Right ventricle myocardium inferior (tissue), 1 donor: Measurements from ENCODE around the gene KIF5C. TPM values are rescaled to one million over a fixed set of nuclear protein-coding genes. Genes with fewer than 3 reads are reported as not detected.

Source experiments
- ATAC-seq: fragments of 200-7000 bp; cut with Tn5 transposase; one replicate; pipeline ENCODE4 v1.9.1; 2020; ENCODE audit warnings: mild to moderate bottlenecking, moderate library complexity
- DNase-seq: peaks from one replicate; pipeline ENCODE4 v3.0.0; 2021; ENCODE audit errors: missing footprints
- intact Hi-C: fragments of 100-400 bp; cut with DNase I; formaldehyde crosslinking; loops from one replicate; pipeline ENCODE4 v1.11.0; 2022
- total RNA-seq: library from RNA; stranded (reverse); fragmentation: NEBNext Ultra II Directional; extraction: Animal tissue kit (Norgen Biotek cat#: 25700); gene quantifications from one replicate; pipeline ENCODE4 v1.2.1, GENCODE V29; 2021
- donor health status: DM: no; HTN: yes; CAD: no; lungs with severe emphysema.

Gene KIF5C
- total RNA-seq, 1 donor from 2014 or later: 0.87 TPM

GRCh38 chr2:149047118-149047517 lies 172.1 kb downstream of the KIF5C start:
- no peak for ATAC-seq
- DNase-seq: no peak
- intact Hi-C loops: no loop called here

DNA sequence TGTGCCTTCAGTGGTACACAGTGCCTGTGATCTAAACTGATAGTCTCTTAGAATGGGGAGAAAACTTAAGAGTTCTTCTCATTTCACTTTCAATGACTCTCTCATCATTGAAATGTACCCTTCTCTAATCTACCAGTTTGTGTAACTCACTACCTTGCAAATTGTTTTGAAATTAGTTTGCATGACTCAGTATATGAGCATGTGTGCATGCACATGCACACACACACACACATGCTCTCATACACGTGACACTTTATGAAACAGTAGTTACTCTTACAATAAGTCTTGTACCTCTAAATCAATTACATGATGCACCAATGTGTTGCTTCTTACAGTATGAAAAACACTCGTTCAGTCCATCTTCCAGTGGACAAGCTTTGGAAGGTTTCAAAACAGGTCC lies 174.1 kb downstream of the KIF5C start:
- intact Hi-C loops: no loop called here
- ATAC-seq: no peak
- no peak for DNase-seq

DNA sequence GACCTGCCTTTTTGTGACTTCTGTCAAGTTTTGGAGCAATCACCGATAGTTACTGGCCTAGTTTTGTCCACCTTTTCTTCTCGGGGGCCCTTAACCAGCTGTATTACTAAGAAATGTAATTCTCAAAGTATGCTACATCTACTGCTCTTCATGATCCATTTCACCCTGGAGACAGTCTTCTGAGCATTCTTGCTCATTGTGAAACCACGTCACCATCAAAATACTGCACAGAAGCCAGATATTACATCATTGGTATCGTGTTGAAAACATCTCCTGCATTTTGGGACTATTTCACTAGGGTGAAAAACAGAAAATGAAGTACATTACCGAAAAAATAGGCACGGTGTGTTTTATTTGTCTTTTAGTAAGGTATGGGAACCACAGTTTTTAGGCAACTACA lies 175.2 kb downstream of the KIF5C start:
- intact Hi-C loops: no loop called here
- no peak for ATAC-seq
- DNase-seq: no peak

- DNase-seq (no peak), ATAC-seq (no peak)
- intact Hi-C loops: no loop called here
These were observed 180.7 kb downstream of the KIF5C start for GRCh38 chr2:149055751-149056150.

DNA sequence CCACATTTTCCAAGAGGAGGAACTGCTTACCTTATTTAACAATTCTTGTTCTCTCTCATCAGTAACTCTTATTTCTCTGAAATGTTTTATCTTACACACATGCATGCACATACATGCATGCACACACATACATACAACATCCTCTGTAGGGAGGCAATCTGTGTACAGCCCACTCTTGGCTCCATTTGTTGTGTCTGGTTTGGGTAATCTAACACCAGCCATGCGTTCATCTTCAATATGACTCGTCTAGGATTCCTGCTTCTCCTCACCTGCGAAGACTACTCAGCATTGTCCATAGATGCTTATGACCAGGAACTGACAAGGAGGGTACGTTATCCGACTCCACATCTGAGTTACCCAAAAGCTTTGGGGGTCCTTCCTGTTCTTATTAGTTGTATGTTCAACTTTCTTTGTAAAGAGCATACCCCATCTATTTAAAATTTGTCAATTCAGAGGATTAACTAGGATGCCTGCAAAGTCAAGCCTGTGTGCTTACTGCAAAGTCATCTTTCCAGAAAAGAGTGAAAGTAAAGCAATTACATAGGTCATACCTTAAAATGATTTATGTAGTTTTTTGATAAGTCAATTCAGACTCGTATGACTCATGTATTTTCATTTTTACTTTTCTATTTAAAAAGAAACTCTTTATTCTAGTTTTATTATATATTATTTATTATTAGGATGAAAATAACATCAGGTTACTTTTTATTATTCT lies 181.7 kb downstream of the KIF5C start:
- no peak for ATAC-seq
- intact Hi-C loops: no loop called here
- DNase-seq: no peak

DNA sequence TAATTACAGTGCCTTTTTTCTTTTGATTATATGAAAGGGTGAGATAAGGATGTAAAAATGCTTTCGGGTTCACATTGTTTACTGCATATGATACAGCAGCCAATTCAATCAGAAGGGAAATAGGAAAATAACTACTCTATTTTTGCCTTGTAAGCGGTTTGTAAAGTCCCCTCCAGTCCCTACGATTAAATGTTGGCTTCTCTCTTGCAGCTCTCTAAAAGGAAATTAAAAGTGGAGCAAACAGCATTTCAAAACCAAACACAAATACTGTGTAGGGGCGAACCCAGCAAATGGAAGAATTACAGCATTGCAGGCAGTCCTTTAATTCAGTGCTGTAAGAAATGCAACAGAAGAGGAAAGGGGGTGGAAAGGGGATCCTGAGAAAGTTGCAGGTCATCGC lies 182.4 kb downstream of the KIF5C start:
- ATAC-seq (no peak), DNase-seq (no peak)
- intact Hi-C loops: no loop called here

- ATAC-seq (no peak), DNase-seq (no peak)
- intact Hi-C loops: no loop called here
These were observed 183.9 kb downstream of the KIF5C start for GRCh38 chr2:149058936-149059335.

GRCh38 chr2:149059822-149060221 lies 184.8 kb downstream of the KIF5C start:
- DNase-seq: no peak
- ATAC-seq: no peak
- intact Hi-C loops: no loop called here

- DNase-seq (no peak), ATAC-seq (no peak)
- intact Hi-C loops: no loop called here
These were observed 186.2 kb downstream of the KIF5C start for GRCh38 chr2:149061133-149061745.

DNA sequence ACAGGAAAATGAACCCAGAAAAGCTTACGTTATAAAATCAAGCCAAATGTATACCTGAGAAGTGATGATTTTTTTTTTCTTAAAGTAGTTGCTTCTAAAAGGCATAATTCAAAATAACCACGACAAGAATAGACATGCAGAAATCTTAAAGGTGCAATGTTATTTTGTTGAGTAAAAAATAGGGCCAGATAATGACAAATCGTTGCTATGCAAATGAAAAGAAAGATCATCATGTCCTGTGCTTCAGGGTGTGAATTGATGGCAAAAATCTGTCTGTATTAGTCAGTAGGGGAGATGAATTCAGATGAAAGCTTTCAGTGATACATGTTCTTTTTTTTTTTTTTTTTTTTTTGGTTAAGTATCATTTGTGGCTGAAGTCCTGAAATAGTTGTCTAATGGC lies 187.5 kb downstream of the KIF5C start:
- no peak for ATAC-seq
- DNase-seq: no peak
- intact Hi-C loops: no loop called here

DNA sequence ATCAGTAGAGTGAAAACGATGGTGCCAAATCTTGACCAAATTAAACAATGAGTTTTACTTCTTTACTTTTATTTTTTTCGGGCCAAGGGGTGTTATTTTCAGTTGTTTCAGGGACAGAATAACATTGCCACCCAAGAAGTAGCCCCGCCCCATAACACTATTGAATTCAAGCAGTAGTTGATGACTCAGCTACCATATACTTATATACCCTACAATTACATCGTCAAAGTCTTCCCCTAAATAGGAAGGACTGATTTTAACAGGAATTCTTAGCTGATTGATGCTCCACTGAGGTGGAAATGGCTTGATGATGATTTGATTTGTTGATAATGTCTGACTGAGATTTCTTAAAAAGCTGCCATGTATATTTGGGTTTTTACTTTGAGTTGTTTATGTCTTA lies 188.2 kb downstream of the KIF5C start:
- intact Hi-C loops: no loop called here
- ATAC-seq (no peak), DNase-seq (no peak)

DNA sequence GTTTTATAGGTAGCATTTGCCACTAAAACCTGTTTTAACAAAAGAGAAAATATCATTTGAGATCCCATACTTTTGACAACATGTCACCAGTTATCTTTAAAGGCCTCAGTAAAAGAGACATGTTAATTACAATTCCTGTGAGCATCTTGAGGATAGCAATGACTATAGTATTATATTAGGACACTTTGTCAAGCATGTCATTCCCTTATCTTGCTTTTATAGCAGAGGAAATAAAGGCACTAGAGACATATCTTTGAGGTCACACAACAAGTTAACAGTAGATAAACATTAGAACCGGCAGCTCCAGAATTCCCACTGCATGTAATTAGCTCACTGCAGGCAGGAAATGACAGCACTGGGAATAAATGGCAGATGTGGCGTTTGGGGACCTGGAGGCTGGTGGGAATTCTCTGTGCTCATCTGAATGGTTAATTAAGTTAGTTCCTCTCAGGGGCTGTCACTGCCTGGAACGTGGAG lies 189.4 kb downstream of the KIF5C start:
- no peak for DNase-seq
- intact Hi-C loops: no loop called here
- ATAC-seq: no peak

- DNase-seq (no peak), ATAC-seq (no peak)
- intact Hi-C loops: no loop called here
These were observed 190.0 kb downstream of the KIF5C start for GRCh38 chr2:149064856-149065630.

DNA sequence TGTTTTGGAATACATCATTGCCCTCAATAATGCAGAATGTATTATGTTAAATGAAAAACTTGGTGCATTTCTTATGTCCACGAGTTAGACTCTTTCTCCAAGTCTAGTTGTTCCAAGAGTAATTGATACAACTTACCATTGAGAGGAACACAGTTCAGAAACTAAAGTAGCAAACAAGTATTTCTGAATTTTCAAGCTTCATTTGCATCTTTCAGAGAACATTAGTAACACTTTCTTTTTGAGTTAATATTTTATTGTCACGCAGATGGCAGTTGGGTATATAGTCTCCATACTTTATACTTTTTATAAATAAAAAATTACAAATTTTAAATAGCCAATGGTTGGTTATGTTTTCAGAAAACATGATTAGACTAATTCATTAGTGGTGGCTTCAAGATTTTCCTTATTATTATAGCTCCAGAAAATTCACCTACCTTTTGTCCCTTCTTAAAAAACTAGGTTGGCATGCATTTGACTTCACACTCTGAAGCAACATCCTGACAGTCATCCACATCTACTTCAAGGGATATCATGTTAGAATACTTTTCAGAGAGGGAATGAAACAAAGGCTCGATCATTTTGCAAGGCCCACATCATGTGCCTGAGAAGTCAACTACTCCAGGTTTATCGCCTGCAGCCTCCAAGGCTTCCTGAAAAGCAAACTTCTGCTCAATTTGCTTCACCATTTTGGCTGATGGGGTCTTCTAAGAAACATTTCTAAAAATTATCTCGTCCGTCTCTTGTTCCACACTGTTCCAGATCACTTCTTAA lies 193.4 kb downstream of the KIF5C start:
- DNase-seq (no peak), ATAC-seq (no peak)

DNA sequence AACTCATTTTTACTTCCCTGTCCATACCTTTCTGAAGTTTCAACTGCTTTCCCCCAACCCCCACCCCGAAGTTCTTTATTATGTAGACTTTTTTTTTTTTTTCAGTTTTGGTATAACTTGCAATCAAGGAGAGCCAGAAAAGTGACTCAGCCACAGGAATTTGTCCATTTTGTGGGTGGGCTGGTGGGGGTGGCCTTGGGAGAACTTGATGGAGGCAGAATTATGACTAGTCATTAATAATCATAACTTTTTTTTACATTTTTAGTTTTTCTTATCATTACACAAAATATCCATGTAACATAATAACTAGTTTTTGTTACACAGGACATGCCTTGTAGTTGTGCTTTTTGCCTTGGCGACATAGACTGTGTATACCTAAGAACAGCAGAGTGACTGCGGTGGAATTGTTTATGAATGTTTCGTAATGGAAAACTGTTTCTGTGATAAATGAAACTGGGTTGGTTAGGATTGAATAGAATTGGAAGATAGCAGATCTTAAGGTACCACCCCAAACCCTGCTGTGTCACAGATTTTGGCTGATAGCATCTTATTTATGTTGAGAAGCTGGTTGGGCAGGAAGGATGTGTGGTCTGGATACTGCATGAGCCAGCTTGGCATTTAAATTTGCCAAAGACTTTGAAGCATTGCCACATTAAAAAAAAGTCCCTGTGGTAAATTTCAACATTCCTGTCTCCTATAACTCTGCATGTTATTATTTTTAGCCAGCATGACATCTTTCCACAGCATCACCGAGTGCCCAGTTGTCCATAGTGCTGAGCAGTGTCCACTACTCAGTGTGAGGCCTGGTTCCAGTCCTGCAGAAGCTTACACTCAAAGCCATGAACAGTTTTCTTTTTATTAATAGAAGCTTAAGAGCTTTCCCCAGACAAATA lies 194.2 kb downstream of the KIF5C start:
- intact Hi-C loops: no loop called here
- DNase-seq (no peak), ATAC-seq (peak; percentile 56)

More for the DNA sequence above, 193.4 kb downstream of the KIF5C start:
- intact Hi-C loops: no loop called here

DNA sequence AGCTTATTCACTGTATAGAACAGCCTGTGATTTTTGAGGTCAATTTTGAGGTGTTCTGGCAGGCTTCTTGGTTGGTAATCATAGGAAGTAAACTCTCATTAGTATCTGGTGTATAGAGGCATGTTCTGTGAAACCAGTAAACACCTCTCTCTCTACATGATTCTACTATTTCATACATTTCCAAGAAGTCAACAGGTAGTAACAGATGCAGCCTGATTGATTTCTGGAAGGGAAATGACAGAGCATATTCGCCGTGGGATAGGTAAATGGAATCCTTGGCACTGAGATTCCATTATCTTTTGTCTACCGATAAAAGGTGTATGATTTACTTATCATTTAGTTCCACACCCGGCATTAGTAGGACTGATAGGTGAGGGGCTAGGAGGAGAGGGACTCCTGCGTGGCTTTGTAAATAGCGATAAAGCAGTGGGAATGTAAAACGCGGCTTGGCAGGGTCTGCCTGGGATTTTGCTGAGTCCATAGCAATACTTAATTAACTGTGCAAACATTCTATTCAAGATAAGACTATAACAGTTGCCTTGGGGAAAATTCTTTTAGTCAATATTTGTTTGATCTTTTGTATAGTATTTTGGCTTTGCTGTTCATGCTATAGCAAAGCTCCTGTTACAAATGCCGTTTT lies 195.8 kb downstream of the KIF5C start:
- intact Hi-C loops: no loop called here
- ATAC-seq: no peak
- DNase-seq: no peak

DNA sequence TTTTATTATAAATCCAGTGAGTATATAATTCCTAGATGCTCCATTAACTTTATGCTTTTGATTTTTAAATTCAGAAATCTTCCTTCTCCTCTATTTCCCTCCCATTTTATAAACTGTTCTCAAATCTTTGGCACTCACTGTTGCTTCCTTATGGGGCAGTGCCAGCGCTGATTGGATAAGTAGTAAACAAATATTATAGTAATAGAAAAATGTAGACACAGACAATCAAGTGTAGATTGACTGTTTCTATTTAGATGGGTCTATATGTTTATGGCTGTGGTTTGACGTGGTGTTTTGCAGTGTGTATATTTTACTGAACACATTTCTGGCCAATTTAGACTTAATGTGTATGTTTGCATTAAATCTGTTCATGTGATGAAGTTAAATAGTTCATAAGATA lies 200.1 kb downstream of the KIF5C start:
- intact Hi-C loops: no loop called here
- ATAC-seq (no peak), DNase-seq (no peak)

GRCh38 chr2:149075853-149076252 lies 200.8 kb downstream of the KIF5C start:
- intact Hi-C loops: no loop called here
- no peak for ATAC-seq
- no peak for DNase-seq
